Measurements from ENCODE around the gene KCNAB2.
"Not testable (repeated sequence)": the region's sequence is repeated elsewhere in the genome, so short reads cannot be mapped to it uniquely, and the experiment has no call there.

DNA sequence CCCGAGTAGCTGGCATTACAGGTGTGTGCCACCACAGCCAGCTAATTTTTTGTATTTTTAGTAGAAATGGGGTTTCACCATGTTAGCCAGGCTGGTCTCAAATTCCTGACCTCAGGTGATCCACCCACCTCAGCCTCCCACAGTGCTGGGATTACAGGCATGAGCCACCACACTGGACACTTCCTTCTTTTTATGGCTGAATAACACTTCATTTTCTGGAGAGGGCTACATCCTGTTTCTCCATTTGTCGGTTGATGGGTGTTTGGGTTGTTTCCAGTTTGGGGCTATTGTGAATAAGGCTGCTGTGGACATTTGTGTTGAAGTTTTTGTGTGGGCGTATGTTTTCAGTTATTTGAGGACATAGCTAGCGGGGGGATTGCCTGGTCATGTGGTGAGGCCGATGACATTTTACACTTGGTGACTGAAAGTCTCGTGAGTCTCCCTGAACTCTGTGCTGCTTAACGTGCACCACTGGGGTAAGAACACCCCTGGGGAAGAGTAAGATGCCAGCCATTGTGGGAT is 17.9 kb downstream of the KCNAB2 start:
- TF ChIP-seq CTCF, POLR2A (IDR thresholded peaks at IDR 0.05): not testable (repeated sequence)

All from lower leg skin (tissue), 3 donors.